ENCODE results near the gene EDIL3. TPM values are rescaled to one million over a fixed set of nuclear protein-coding genes. Genes with fewer than 3 reads are reported as not detected.

The EDIL3 gene
- total RNA-seq, 1 experiment from 2014 or later = 191 TPM

GRCh38 chr5:84259283-84260045 lies 125.2 kb downstream of the EDIL3 start:
- no peak for DNase-seq (ENCODE audit: low read depth)

DNA sequence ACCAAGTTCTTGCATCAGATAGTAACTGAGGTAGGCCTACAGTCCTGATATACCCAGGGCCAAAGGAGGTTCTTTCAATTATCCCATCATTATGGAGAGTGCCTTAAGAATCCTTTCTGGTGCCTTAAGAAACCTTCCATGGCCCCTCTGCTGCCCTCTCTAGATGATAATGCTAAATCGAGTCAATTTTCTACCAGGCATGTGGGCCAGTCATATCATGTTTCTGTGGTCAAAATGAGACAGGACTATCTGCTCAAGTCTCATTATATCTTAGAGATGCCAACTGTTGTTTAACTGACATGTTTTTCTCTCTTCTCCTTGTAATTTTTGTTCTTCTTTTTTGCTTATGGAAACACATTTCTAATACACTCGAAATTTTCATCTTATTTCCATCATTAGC lies 127.6 kb downstream of the EDIL3 start:
- DNase-seq (ENCODE audit: low read depth) = no peak

- peak; percentile 23 for DNase-seq (ENCODE audit: low read depth)
These were observed 129.4 kb downstream of the EDIL3 start for GRCh38 chr5:84255315-84255714.

DNA sequence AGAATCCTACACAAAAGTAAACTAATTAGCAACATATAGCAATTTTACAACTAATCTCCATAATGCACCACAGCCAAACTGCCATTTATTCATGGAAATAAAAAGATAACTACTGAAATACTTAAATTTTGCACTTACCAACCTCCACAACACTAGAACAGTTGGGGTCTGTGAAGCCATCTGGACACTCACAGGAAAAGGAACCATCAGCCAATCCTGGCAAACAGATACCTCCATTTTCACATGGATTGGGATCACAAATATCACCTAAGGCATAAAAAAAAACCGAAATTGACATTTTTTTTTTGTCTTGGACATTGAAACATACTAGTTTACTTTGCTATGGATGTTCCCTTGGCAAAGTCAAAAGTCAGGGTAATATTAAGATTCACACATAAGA lies 130.7 kb downstream of the EDIL3 start:
- no peak for DNase-seq (ENCODE audit: low read depth)

GRCh38 chr5:84251503-84251902 lies 133.2 kb downstream of the EDIL3 start:
- no peak for DNase-seq (ENCODE audit: low read depth)

DNA sequence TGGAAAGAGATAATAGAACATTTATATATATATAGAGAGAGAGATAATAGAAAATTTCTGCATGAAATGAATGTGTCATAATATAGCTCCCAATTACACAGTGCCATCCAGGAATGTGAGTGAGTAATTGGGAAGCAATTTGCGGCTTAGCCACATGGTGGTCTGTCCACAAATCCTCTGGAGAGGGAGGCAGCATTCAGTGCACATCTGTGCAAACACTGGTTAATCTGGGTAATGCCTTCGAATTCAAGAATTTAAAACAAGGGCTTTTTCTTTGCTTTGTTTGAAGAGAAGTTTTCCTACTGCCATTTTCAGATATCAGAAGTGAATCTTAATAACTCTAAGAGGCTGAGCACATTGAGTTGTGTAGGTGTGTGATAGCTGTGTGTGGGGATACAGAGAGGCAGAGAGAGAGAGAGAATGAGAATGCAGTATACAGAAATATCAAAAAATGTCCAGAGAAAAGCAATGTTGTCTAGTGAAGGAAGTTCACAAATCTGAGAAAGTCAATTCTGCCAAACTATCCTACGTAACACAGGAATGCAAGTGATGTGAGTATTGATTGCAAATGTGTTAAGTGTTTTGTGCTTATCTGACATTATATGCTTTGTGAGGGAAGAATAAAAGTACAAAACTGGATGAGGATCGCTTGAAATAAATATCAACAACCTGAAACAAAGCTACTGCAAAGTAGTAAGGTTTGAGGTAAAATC lies 134.6 kb downstream of the EDIL3 start:
- peak; percentile 94 for DNase-seq (ENCODE audit: low read depth)

GRCh38 chr5:84248013-84248412 lies 136.7 kb downstream of the EDIL3 start:
- DNase-seq (ENCODE audit: low read depth) = peak; percentile 25

GRCh38 chr5:84242286-84242685 lies 142.4 kb downstream of the EDIL3 start:
- DNase-seq (ENCODE audit: low read depth) = peak; percentile 13

- DNase-seq (ENCODE audit: low read depth) = peak; percentile 61
These were observed 145.2 kb downstream of the EDIL3 start for GRCh38 chr5:84239494-84239893.

DNA sequence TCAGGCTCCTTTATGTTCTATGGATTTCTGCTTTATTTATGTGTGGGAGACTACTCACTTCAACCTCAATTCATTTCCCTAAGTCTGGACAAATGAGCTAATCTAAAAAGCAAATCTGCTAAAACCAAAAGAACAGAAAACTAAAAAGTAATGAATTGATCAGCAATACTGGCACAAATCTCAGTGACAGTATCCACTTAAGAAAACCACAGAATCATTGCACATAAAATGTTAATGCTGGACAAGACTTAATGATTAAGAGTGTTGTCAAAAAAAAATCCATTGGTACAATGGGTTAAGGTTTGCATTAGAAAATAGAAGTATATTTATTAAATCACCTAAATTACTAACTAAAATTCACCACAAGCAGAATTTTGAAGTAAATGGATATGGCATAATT lies 147.6 kb downstream of the EDIL3 start:
- no peak for DNase-seq (ENCODE audit: low read depth)

DNA sequence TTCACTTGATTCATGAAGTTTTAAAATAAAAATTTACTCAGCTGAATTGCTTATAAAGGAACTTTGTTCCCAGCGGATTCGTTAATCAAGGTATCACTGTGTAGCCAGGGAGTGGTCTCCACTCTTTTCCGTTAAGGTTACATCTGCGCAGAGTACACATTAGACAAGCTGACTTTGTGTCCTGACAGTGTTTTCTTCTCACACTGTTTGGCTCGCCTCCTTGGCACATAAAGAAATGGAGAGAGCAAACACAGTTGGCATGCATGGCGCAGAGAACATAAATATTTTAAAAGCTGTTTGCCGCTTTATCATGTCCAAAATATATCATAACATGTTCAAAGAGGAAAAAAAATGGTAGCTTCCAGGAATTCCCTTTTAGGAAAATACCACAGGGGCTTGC lies 153.2 kb downstream of the EDIL3 start:
- no peak for DNase-seq (ENCODE audit: low read depth)

- no peak for DNase-seq (ENCODE audit: low read depth)
These were observed 155.6 kb downstream of the EDIL3 start for GRCh38 chr5:84229045-84229444.

- no peak for DNase-seq (ENCODE audit: low read depth)
These were observed 156.4 kb downstream of the EDIL3 start for GRCh38 chr5:84228266-84228665.

GRCh38 chr5:84227236-84227635 lies 157.4 kb downstream of the EDIL3 start:
- no peak for DNase-seq (ENCODE audit: low read depth)

- DNase-seq (ENCODE audit: low read depth) = peak; percentile 43
These were observed 166.1 kb downstream of the EDIL3 start for GRCh38 chr5:84218546-84218945.

DNA sequence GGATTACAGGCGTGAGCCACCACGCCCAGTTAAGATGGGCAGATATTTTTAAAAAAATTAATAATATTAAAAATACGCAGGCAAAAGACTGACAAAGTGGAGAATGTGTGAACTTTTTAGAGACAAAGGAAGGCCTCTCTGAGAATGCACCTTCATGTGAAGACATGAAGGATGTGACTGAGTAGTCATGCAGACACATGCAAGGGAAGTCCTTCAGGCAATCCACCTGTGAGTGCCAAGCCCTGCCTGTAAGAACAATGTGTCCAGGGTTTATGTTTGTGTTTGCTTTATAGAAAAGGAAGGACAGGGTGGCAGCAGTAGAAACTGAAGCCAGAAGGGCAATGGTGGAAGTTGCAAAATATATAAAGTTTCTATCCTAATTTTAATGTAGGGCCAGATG lies 169.2 kb downstream of the EDIL3 start:
- no peak for DNase-seq (ENCODE audit: low read depth)

DNA sequence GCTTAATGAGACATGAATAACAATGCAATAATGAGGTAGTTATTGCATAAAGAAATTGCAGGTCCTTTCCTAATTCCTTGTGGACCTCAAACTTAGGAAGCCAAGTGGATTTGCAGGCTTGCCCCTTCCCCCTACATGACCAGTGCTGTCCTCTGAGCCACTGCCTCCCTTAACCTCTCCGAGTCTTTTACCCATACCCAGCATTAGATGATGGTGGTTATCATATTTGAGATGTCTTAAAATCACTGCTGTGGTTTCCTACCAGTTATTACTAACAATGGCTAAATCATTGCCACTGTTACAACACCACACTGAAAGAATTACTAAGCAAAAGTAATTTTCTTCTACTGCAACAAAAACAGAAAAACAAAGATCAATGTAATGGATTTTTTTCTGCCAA lies 170.8 kb downstream of the EDIL3 start:
- no peak for DNase-seq (ENCODE audit: low read depth)

- no peak for DNase-seq (ENCODE audit: low read depth)
These were observed 171.5 kb downstream of the EDIL3 start for GRCh38 chr5:84213212-84213611.

GRCh38 chr5:84204772-84205171 lies 179.9 kb downstream of the EDIL3 start:
- DNase-seq (ENCODE audit: low read depth) = no peak

DNA sequence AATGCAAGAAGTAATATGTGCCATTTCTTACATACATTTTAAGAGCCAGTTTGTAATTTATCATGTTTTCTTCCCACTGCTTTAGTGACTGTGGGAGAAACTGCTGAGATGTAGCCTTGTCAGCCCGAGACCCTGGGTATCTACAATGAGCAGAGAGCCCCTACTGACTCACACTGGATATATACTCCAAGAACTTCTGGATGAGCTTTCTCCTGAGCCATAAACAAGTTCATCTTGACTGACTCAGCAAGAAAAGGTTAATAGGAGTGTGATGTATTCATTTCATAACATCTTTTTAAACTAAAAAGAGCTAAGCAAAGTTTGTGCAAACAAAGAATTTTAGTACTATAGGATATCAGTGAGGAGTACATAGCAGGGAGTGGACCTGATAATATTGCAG lies 182.5 kb downstream of the EDIL3 start:
- DNase-seq (ENCODE audit: low read depth) = no peak

DNA sequence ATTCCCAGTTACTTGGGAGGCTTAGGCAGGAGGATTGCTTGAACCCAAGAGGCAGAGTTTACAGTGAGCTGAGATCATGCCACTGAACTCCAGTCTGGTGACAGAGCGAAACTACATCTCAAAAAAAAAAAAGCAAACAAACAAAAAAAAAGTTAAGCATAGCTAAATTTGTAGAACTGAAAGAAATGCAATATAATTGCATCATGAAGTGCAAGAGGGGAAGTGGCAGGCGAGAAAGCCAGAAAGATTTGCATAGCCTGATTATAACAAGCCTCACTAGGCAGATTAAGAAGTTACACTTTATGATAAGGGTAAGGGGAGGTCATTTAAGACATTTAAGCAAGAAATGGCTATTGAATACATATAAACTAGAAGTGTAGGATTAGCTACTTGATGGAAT lies 187.1 kb downstream of the EDIL3 start:
- DNase-seq (ENCODE audit: low read depth) = no peak

- peak; percentile 18 for DNase-seq (ENCODE audit: low read depth)
These were observed 193.4 kb downstream of the EDIL3 start for GRCh38 chr5:84191281-84191680.

DNA sequence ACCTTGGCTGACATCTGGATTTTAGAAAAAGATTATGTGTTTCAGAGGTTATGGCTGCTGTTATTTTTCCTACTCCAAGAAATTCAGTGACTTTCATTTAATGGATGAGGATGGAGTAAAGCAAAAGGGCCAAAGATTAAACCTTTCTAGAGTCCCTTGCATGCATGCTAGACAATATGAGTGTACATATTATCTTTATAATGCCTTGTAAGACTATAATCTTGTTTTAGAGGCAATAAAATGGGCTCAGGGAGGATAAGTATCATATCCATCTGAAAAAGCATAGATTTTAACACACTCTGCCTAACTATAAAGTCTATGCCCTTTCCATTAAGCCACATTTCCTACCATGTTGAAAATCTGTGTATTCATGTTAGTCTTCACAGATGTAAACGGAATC lies 199.8 kb downstream of the EDIL3 start:
- no peak for DNase-seq (ENCODE audit: low read depth)

All from Daoy (cell line).